ENCODE measurements around the gene CEP20.
"Not testable (repeated sequence)": the region's sequence is repeated elsewhere in the genome, so short reads cannot be mapped to it uniquely, and the experiment has no call there.

The CEP20 gene

DNA sequence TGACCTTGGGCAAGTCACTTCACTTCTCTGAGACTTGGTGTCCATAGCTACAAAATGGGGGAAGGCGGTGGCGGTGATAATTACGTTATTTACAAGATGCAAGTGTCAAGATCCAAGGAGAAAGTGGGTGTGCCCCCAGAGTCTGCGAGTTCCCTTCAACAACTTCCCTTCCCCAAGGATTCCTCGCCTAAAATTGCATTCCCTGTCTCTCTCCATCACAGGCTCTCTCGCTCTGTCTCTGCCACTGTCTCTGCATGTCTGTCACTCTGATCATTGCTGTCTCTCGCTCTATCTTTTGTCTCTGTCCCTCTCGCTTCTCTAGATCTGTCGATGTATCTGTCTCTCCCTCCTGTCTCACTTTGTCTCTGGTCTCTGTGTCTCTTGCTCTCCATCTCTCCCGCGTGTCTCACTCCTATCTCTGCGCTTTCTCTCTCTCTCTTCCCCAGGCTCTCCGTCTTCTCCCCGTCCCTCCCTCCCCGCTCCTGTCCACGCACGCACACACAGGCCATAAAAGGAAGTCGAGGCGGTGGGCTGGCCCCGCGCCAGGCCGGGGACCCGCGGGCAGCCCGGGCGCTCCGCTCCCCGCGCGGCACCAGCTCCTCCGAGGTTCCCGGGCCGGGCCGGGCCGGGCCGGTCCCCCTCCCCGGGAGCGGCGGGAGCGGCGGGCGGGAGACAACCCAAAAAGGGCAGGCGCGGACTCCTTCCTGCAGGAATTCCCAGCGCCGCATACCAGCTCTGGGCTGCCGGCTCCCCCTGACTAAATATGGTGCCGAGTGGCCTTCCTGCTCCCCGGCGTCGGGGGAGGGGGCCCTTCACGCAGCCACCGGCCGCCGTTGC is 30.5 kb downstream of the CEP20 start:
- no peak for DNase-seq (ENCODE audit: low read depth)

DNA sequence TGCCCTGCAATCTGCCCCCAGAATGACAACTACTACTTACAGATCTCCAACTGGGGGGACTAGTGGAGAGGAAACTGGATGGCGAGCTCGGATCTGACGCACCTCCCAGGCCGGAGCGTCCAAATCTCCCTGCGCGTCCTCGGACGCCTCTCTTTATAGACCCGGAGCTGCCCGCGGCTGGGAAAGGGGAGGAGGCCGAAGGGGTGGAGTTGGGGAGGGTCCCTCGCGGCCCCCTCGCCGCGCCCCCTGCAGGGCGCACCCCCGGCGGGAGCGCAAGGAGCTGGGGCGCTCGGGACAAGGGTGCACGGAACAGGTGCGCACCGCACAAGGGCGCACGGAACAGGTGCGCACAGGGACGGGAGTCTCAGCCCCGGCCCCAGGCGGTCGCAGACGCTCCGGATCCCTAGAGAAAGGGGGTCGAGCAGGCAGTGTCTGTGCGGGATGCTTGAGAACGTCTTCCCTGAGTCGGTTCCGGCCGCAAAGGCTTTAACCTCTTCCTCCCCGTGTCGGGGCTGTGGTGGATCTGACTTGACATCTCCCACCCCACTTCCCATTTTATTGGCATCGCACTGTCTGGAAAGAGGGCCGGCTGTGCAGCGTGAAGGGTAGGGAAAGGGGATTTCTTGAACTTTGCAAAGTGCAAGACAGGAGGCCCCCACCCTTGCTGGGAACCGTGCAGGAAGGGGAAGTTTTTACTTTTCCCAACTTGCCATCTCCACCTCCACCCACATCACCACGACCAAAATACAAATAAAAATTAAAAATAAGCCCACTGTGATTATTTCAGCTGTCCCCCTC is 31.3 kb downstream of the CEP20 start, which contains the start of gene MYH11:
MYH11 (minus strand) TSS at position 128 of the 798 bp plus-strand sequence. CDS start 18,776 bp downstream, outside the sequence.
- no peak for DNase-seq (ENCODE audit: low read depth)

- no peak for DNase-seq (ENCODE audit: low read depth)
Observed at GRCh38 chr16:15856182-15856581, 32.2 kb downstream of the CEP20 start.

- no peak for DNase-seq (ENCODE audit: low read depth)
Observed at GRCh38 chr16:15855704-15856003, 32.7 kb downstream of the CEP20 start.

GRCh38 chr16:15854906-15855703 is 33.3 kb downstream of the CEP20 start:
- DNase-seq (ENCODE audit: low read depth), result no peak

- no peak for DNase-seq (ENCODE audit: low read depth)
Observed at GRCh38 chr16:15854061-15854460, 34.3 kb downstream of the CEP20 start.

DNA sequence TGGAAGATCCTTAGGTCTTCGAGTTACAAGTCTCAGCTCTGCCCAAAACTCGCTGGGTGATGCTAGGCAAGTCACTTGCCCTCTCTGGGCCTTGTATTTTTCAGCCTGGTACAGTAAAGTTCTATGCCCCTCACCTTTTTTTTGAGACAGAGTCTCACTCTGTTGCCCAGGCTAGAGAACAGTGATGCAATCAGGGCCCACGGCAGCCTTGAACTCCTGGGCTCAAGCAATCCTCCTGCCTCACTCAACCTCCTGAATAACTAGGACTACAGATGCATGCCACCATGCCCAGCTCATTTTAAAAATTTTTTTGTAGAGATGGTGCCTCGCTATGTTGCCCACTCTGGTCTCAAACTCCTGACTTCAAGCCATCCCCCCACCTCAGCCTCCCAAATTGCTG is 35.4 kb downstream of the CEP20 start:
- no peak for DNase-seq (ENCODE audit: low read depth)

DNA sequence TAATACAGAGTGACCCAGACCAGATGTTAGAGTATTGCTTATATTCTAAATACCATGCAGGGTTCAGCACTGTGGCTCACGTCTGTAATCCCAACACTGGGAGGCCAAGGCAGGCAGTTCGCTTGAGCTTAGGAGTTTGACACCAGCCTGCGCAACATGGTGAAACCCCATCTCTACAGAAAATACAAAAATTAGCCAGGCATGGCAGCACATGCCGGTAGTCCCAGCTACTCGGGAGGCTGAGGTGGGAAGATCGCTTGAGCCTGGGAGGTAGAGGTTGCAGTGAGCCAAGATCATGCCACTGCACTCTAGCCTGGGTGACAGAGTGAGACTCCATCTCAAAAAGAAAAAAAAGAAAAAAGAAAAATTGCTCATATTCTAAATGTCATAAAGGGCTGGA is 37.8 kb downstream of the CEP20 start:
- not testable (repeated sequence) for DNase-seq (ENCODE audit: low read depth)

DNA sequence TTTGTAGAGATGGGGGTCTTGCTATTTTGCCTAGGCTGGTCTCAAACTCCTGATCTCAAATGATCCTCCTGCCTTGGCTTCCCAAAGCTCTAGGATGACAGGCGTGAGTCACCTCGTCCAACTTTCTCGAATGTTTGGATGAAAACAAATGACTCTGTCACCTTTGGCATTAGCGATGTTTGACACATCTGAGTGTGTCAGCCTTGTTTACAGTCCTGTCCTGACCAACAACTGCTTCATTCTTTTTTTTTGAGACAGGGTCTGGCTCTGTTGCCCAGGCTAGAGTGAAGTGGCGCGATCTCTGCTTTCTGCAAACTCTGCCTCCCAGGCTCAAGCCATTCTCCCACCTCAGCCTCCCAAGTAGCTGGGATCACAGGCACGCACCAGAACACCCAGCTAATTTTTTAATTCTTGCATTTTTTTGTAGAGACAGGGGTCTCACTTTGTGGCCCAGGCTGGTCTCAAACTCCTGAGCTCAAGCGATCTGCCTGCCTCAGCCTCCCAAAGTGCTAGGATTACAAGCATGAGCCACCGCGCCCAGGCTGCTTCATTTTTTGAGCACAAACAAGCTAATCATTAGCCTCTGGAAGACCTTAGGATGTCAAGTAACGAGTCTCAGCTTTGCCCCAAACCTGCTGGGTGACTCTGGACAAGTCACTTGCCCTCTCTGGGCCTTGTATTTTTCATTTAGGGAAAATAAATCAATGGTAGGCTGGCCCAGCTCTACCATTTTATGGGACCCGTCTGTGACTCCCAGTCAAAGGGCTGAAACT is 39.0 kb downstream of the CEP20 start:
- no peak for DNase-seq (ENCODE audit: low read depth)

GRCh38 chr16:15847611-15848175 is 40.7 kb downstream of the CEP20 start:
- no peak for DNase-seq (ENCODE audit: low read depth)

GRCh38 chr16:15846510-15846909 is 41.9 kb downstream of the CEP20 start:
- DNase-seq (ENCODE audit: low read depth), result no peak

DNA sequence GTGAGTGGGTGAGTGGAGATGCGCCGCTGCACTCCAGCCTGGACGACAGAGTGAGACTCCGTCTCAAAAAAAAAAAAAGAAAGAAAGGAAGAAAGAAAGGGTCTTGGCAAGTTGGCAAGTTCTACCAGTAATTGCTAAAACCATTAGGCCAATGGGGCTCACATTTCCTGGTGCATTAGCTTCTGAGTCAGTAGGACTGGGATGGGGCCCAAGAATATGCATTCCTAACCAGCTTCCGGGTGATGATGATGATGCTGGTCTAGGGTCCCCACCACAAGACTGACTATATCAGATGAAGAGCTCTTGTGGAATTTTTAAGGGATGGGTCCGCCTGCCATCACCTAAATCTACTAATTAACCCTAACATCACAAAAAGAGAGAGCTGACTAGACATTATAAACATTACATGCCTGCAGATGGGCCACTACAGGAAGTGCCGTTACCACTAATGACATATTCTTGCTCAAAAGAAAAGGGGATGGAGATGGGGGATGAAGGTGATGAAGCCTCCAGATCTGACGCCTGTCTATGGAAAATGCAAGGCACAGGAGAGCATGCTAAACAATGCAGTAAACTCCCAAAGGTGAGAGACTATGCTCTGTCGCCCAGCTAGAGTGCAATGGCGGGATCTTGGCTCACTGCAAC is 44.6 kb downstream of the CEP20 start:
- DNase-seq (ENCODE audit: low read depth), result no peak

GRCh38 chr16:15839204-15839603 is 49.2 kb downstream of the CEP20 start:
- not testable (repeated sequence) for DNase-seq (ENCODE audit: low read depth)

GRCh38 chr16:15837761-15838160 is 50.6 kb downstream of the CEP20 start:
- DNase-seq (ENCODE audit: low read depth), result no peak

DNA sequence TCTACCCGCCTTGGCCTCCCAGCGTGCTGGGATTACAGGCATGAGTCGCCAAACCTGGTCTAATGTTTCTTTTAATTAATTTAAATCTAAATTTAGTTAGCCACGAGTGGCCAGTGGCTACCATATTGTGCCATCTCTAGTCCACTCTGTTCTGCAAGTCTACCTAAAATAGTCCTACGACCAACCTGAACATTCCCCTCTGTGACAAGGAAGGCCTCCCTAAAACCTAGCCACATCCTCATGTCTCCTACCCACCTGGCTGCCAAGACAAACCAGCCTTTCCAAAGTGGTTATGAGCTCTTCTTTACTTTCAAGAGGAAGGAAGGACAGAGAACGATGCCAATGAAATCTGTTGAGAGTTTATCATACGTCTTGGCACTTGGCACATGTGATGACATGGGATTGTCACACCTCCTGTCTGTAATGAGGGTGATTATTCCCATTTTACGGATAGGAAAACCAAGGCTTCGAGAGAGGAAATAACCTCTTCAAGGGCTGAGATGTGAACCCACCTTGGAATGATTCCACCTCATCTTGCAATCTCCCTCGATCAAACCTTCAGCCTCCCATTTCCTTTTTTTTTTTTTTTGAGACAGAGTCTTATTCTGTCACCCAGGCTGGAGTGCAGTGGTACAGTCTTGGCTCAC is 51.3 kb downstream of the CEP20 start:
- no peak for DNase-seq (ENCODE audit: low read depth)

DNA sequence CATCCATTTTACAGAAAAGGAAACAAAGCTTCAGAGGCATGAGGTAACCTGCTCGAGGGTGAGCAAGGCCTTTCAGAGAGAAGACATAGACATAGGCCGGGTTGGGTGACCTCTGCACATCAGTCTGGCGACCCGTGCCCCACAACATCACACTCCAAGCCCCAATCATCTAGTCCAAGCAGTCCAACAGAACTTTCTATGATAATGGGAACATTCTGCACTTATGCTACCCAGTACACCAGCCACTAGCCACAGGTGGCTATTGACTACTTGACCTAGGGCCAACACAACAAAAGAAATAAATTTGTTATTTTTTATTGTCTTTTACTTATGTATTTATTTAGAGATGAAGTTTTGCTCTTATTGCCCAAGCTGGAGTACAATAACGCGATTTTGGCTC is 52.3 kb downstream of the CEP20 start:
- DNase-seq (ENCODE audit: low read depth), result no peak

DNA sequence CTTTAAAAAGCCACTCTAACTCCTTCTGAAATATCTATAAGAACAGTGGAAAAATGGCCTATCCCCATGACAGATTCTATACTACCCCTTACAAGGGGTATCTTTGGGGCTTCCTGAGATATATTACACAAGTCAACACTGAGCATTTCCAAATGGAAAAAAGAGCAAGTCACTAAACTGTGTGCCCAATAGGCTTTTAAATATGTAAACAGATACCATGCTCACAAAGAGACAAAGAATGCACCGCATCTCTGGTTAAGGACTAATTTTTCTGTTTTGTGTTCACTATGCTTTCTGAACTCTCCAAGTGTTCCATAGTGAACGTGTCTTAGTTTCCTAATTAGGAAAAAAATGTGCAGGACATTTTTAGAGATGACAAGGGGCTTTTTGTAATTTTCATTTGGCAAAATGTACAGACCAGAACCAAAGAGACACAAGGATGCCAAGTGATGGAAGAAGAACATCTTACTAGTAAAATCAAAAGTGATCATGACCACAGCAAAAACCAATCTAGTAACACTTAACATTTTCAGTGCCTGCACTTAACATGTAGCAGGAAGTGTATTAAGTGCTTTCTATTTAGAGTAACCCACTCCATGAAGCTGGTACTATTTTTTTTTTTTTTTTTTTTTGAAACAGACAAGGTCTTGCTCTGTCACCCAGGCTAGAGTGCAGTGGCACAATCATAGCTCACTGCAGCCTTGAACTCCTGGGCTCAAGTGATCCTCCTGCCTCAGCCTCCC is 53.1 kb downstream of the CEP20 start:
- DNase-seq (ENCODE audit: low read depth), result no peak

GRCh38 chr16:15834502-15834901 is 53.9 kb downstream of the CEP20 start:
- DNase-seq (ENCODE audit: low read depth), result no peak

DNA sequence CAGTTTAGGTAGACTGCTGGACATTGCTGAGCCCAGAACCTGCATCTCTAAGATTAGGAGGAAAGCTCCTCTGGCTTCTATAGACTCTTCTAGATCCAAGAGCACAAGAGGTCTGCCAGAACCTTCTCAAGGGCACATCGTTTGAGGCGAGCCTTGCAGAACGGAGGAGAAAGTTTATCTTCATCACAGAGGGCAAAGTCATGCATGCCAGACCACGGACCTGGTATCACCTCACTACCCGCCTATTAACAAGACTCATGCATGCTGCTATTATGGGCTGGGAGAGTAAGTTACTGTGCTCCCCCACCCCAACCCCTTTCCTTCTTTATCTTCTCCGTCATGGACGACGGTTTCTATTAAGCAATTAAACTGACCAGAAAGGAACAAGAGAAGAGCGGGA is 54.9 kb downstream of the CEP20 start:
- no peak for DNase-seq (ENCODE audit: low read depth)

DNA sequence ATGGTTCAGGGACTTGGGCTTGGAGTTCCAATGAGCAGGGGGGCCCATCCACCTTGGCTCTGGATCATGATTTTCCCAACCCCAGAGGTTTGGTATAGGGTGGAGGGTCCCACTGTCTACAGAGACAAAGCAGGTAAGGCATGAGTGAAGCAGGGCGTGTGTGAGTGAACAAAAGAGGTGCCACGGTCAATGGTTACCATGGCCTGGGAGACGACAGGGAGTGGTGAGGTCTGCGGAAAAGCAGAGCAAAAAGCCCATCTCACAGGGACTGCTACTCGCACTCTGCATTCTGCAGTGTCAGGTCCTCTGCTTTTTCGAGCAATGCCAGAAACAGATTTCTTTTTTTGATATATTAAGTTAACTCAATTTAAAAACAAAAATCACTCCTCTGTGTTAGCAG is 56.2 kb downstream of the CEP20 start:
- no peak for DNase-seq (ENCODE audit: low read depth)

All from activated gamma-delta T cell treated with anti-CD3 and anti-CD28 coated beads, Interleukin-2, amount 50 U/mL, for 16 hours (primary cell).